A549 (cell line): ENCODE measurements around the gene KIF3A. TPM values are rescaled to one million over a fixed set of nuclear protein-coding genes. Genes with fewer than 3 reads are reported as not detected.

Experiments used
- ATAC-seq, 2 experiments: fragments of 200-7000 bp in 1 of 2; fragments of >200 bp in 1 of 2; cut with Nextera tagmentation in 1 of 2; cut with Tn5 transposase in 1 of 2; 3 replicates each; pipeline versions ENCODE4 v1.8.0 to v1.9.1; 2018 to 2020; ENCODE audit warnings: mild to moderate bottlenecking in 1 of 2, moderate library complexity in 1 of 2
- CTCF ChIA-PET: fragments of 300-600 bp; sonication (Branson Sonifier 250); formaldehyde crosslinking; extraction: SDS; loops from one replicate; lab custom pipeline; 2021; ENCODE audit warnings: antibody characterized with exemption, inconsistent platforms; lab: Yijun Ruan, JAX
- POLR2A ChIA-PET: fragments of 350-600 bp; formaldehyde crosslinking; extraction: SDS; loops from one replicate; lab custom pipeline; 2021; ENCODE audit warnings: antibody characterized with exemption, inconsistent platforms; lab: Yijun Ruan, JAX
- DNase-seq, 2 experiments: peaks; one replicate each; pipeline versions ENCODE4 v3.0.0 to v3.0.0-alpha.2; 2011 to 2016; ENCODE audit warnings: low read depth in 1 of 2, low spot score in 1 of 2
- FAIRE-seq: peaks from 2 replicates; lab custom pipeline; 2011; peaks lifted over from hg19 to GRCh38; lab: Jason Lieb, UNC
- H3K27ac ChIP-seq, 2 experiments: fragments of >200 bp; sonication (Bioruptor Twin); formaldehyde crosslinking; 3 replicates each; pipeline ENCODE4 v1.5.1; 2016 to 2017
- H3K4me1 ChIP-seq: fragments of >200 bp; sonication (Bioruptor Twin); formaldehyde crosslinking; 3 replicates; pipeline ENCODE4 v1.6.1; 2016
- H3K4me2 ChIP-seq: fragments of >200 bp; sonication (Bioruptor Twin); formaldehyde crosslinking; 3 replicates; pipeline ENCODE4 v1.6.1; 2016
- H3K4me3 ChIP-seq: fragments of >200 bp; sonication (Bioruptor Twin); formaldehyde crosslinking; 3 replicates; pipeline ENCODE4 v1.5.1; 2016
- H3K9me3 ChIP-seq: fragments of >200 bp; sonication (Bioruptor Twin); formaldehyde crosslinking; 3 replicates; pipeline ENCODE4 v1.6.1; 2016
- BCL3 ChIP-seq: fragments of >200 bp; sonication (Bioruptor Twin); formaldehyde crosslinking; IDR thresholded peaks from 3 replicates; pipeline ENCODE4 v1.6.1; 2016
- BHLHE40 ChIP-seq: IDR thresholded peaks from 2 replicates; pipeline ENCODE4 v1.6.1; 2012; ENCODE audit warnings: low read depth, low read length, inconsistent platforms
- CBX2 ChIP-seq: fragments of 200-600 bp; sonication (generic); IDR thresholded peaks from 2 replicates; pipeline ENCODE4 v1.6.1; 2016; ENCODE audit warnings: low read depth, mild to moderate bottlenecking, borderline replicate concordance
- CBX8 ChIP-seq: fragments of 200-600 bp; sonication (generic); IDR thresholded peaks from 2 replicates; pipeline ENCODE4 v1.6.1; 2016
- CEBPB ChIP-seq, 2 experiments: fragments of >200 bp in 1 of 2; sonication (Bioruptor Twin) in 1 of 2; formaldehyde crosslinking in 1 of 2; IDR thresholded peaks; 2 replicates each; pipeline ENCODE4 v1.6.1; 2012 to 2016
- CHD2 ChIP-seq: fragments of 150-350 bp; IDR thresholded peaks from 2 replicates; pipeline ENCODE4 v1.6.1; 2014; ENCODE audit warnings: low read length; ENCODE audit not compliant: partially characterized antibody
- E2F6 ChIP-seq: IDR thresholded peaks from 2 replicates; pipeline ENCODE4 v1.6.1; 2012; ENCODE audit warnings: low read depth, borderline replicate concordance
- ELK1 ChIP-seq: fragments of 150-350 bp; IDR thresholded peaks from 2 replicates; pipeline ENCODE4 v1.6.1; 2014; ENCODE audit warnings: low read depth, mild to moderate bottlenecking, low read length
- EP300 ChIP-seq, 2 experiments: fragments of >200 bp; sonication (Bioruptor Twin); formaldehyde crosslinking; IDR thresholded peaks; 2 replicates in 1 of 2; 3 replicates in 1 of 2; pipeline ENCODE4 v1.6.1; 2016 to 2017
- FOXS1 ChIP-seq: fragments of 250-450 bp; sonication (Bioruptor Pico); IDR thresholded peaks from 2 replicates; pipeline ENCODE4 v1.5.0; 2020; ENCODE audit warnings: mild to moderate bottlenecking, moderate library complexity
- HDAC2 ChIP-seq: fragments of 200-600 bp; sonication (generic); IDR thresholded peaks from 2 replicates; pipeline ENCODE4 v1.6.1; 2016
- HES2 ChIP-seq: fragments of >200 bp; sonication (Bioruptor Twin); formaldehyde crosslinking; IDR thresholded peaks from 2 replicates; pipeline ENCODE4 v1.6.1; 2016
- HEYL ChIP-seq: fragments of 250-450 bp; sonication (Bioruptor Pico); IDR thresholded peaks from 2 replicates; pipeline ENCODE4 v1.8.0; 2021; ENCODE audit warnings: mild to moderate bottlenecking, moderate library complexity
- JUN ChIP-seq, 2 experiments: fragments of >200 bp; sonication (Bioruptor Twin); formaldehyde crosslinking; IDR thresholded peaks; 2 replicates in 1 of 2; 3 replicates in 1 of 2; pipeline ENCODE4 v1.6.1; 2016 to 2017
- MAFK ChIP-seq: fragments of 450-650 bp; IDR thresholded peaks from 2 replicates; pipeline ENCODE4 v1.6.1; 2014; ENCODE audit not compliant: partially characterized antibody
- MAZ ChIP-seq: fragments of 150-350 bp; IDR thresholded peaks from 2 replicates; pipeline ENCODE4 v1.6.1; 2014; ENCODE audit warnings: antibody characterized with exemption, low read depth, low read length, borderline replicate concordance
- NFE2L2 ChIP-seq: fragments of 150-350 bp; conservative IDR thresholded peaks from 2 replicates; pipeline ENCODE4 v1.6.1; 2014; ENCODE audit warnings: low read length
- NPAS2 ChIP-seq: fragments of 250-450 bp; sonication (Bioruptor Pico); IDR thresholded peaks from 2 replicates; pipeline ENCODE4 v1.8.0; 2022; ENCODE audit warnings: mild to moderate bottlenecking, moderate library complexity, borderline replicate concordance
- NR3C1 ChIP-seq: fragments of >200 bp; sonication (Bioruptor Twin); formaldehyde crosslinking; IDR thresholded peaks from 3 replicates; pipeline ENCODE4 v1.6.1; 2017
- RARB ChIP-seq: fragments of 250-450 bp; sonication (Bioruptor Pico); IDR thresholded peaks from 2 replicates; pipeline ENCODE4 v1.8.0; 2021; ENCODE audit warnings: mild to moderate bottlenecking, moderate library complexity
- RCOR1 ChIP-seq: fragments of 150-350 bp; IDR thresholded peaks from 2 replicates; pipeline ENCODE4 v1.6.1; 2014; ENCODE audit warnings: antibody characterized with exemption, low read length, low read depth
- RFX5 ChIP-seq: fragments of 450-650 bp; IDR thresholded peaks from 2 replicates; pipeline ENCODE4 v1.7.1; 2014; ENCODE audit warnings: antibody characterized with exemption, mild to moderate bottlenecking, moderate library complexity
- RNF2 ChIP-seq: fragments of 200-600 bp; sonication (generic); IDR thresholded peaks from 2 replicates; pipeline ENCODE4 v1.6.1; 2016; ENCODE audit warnings: low read depth, mild to moderate bottlenecking, antibody characterized with exemption, moderate library complexity, borderline replicate concordance
- SREBF2 ChIP-seq: fragments of 450-650 bp; IDR thresholded peaks from 2 replicates; pipeline ENCODE4 v1.6.1; 2014; ENCODE audit warnings: mild to moderate bottlenecking, moderate library complexity
- ZC3H11A ChIP-seq: fragments of 450-650 bp; IDR thresholded peaks from 2 replicates; pipeline ENCODE4 v1.6.1; 2014; ENCODE audit warnings: antibody characterized with exemption, mild to moderate bottlenecking
- ZFP36 ChIP-seq: fragments of 450-650 bp; IDR thresholded peaks from 2 replicates; pipeline ENCODE4 v1.6.1; 2014; ENCODE audit warnings: borderline replicate concordance; ENCODE audit not compliant: partially characterized antibody
- ZSCAN20 ChIP-seq: fragments of 250-450 bp; sonication (Bioruptor Pico); IDR thresholded peaks from 2 replicates; pipeline ENCODE4 v1.8.0; 2022; ENCODE audit warnings: mild to moderate bottlenecking, moderate library complexity
- WGBS: methylation state at CpG from one replicate; pipeline ENCODE4 v1.1.6; 2017; ENCODE audit errors: missing lambda C conversion rate; 5-methylcytosine and 5-hydroxymethylcytosine counted together
- polyA plus RNA-seq, 4 experiments: library from polyadenylated mRNA; depleted of rRNA in 3 of 4; stranded (reverse); fragments of >200 nt; fragmentation: RNase III in 1 of 4; extraction: RNeasy Plus Mini Kit Qiagen cat#74134 plus additional on column Dnase treatment in 1 of 4; gene quantifications; 2 replicates in 3 of 4; 3 replicates in 1 of 4; pipeline ENCODE4 v1.2.3, GENCODE V29; 2011 to 2017

Gene KIF3A
- polyA plus RNA-seq, 2 of the 4 experiments (the other 2 are of a cell fraction) = 12.8 to 20.5 TPM

- Histone ChIP-seq H3K27ac (no peak overlapping the region), H3K4me3 (no peak overlapping the region), H3K9me3 (no peaks in the 10 kb centered on the region), H3K4me2 (no peak overlapping the region), H3K4me1 (no peaks in the 10 kb centered on the region)
- CTCF ChIA-PET = interaction anchor here (1.1 to 1.4 kb wide), 4 partner anchors 15 to 33 kb away, joined by 3 to 7 read pairs (median 4); no protein-coding TSS in a partner anchor
- DNase-seq (no peak), FAIRE-seq (no peak), ATAC-seq (no peak)
- TF ChIP-seq CBX2 (no peak), NPAS2 (CRISPR knock-in tag) (no peak), RNF2 (no peak), BCL3 (no peak), ZC3H11A (no peak), MAZ (no peak), RCOR1 (no peak), ZSCAN20 (CRISPR knock-in tag) (no peak)
- WGBS = 86% methylated on average over 1 of the region's 1 CpG
- POLR2A ChIA-PET = interaction anchor here (0.6 kb wide), 1 partner anchor 26 kb away, joined by 3 read pairs; the partner anchor contains the start of gene SOWAHA
These were observed 49.7 kb upstream of the KIF3A start for GRCh38 chr5:132787076-132787475.

GRCh38 chr5:132785864-132786263 is 48.5 kb upstream of the KIF3A start:
- ChIA-PET POLR2A (no interaction called here), CTCF (interaction anchor here (0.9 to 1.5 kb wide), 2 partner anchors 22 to 399 kb away, joined by 3 read pairs; no protein-coding TSS in a partner anchor)
- H3K9me3 ChIP-seq = no peaks in the 10 kb centered on the region
- ATAC-seq (no peak), FAIRE-seq (no peak), DNase-seq (no peak)
- H3K4me2 ChIP-seq = no peak overlapping the region
- no peak for TF ChIP-seq HEYL (CRISPR knock-in tag)
- no peak for TF ChIP-seq FOXS1 (CRISPR knock-in tag)
- TF ChIP-seq CHD2 = no peak
- no peak for TF ChIP-seq HES2
- TF ChIP-seq E2F6 = no peak
- TF ChIP-seq ELK1 = no peak
- TF ChIP-seq NR3C1 = no peak
- TF ChIP-seq BCL3 = no peak
- TF ChIP-seq CEBPB (IDR thresholded peaks at IDR 0.05) = no peak
- 73% methylated on average over 4 of the region's 4 CpGs for WGBS
- H3K4me3 ChIP-seq = no peak overlapping the region
- no peak overlapping the region for H3K27ac ChIP-seq
- no peaks in the 10 kb centered on the region for H3K4me1 ChIP-seq

GRCh38 chr5:132785365-132785764 is 48.0 kb upstream of the KIF3A start:
- no peak for DNase-seq
- whole genome bisulfite sequencing = 67% methylated on average over 5 of the region's 5 CpGs
- H3K4me3 ChIP-seq = no peak overlapping the region
- no peak for FAIRE-seq
- CTCF ChIA-PET = interaction anchor here (0.9 to 1.5 kb wide), 4 partner anchors 18 to 399 kb away, joined by 3 to 5 read pairs (median 3); no protein-coding TSS in a partner anchor
- no peak for TF ChIP-seq MAZ
- TF ChIP-seq SREBF2 = no peak
- TF ChIP-seq HEYL (CRISPR knock-in tag) = no peak
- no peak for TF ChIP-seq ZC3H11A
- TF ChIP-seq RARB = no peak
- TF ChIP-seq JUN (IDR thresholded peaks at IDR 0.05) = no peak
- no peak for TF ChIP-seq NFE2L2
- no peak for TF ChIP-seq HES2
- TF ChIP-seq RFX5 = no peak
- TF ChIP-seq ZFP36 = no peak
- no peak for TF ChIP-seq EP300 (IDR thresholded peaks at IDR 0.05)
- no peak for TF ChIP-seq HDAC2
- no peak for TF ChIP-seq BHLHE40
- TF ChIP-seq CBX8 = no peak
- no peak for TF ChIP-seq E2F6
- no peak for TF ChIP-seq MAFK
- no peaks in the 10 kb centered on the region for H3K4me1 ChIP-seq
- ATAC-seq = no peak
- H3K27ac ChIP-seq = no peak overlapping the region
- no peaks in the 10 kb centered on the region for H3K9me3 ChIP-seq
- no peak overlapping the region for H3K4me2 ChIP-seq
- POLR2A ChIA-PET = no interaction called here
